Lower leg skin (tissue), 3 donors: ENCODE data around the gene SIGLEC15.

ENCODE experiments used
- POLR2A ChIP-seq, 2 donors: fragments of 450-650 bp; IDR thresholded peaks; one replicate each; pipeline ENCODE4 v1.6.1; 2016 to 2017; ENCODE audit warnings: antibody characterized with exemption in 2 of 2, mild to moderate bottlenecking in 1 of 2, moderate library complexity in 1 of 2
- TF ChIP-seq, protein P1 (sequence below), 3 donors: fragments of 450-650 bp; IDR thresholded peaks; one replicate each; pipeline ENCODE4 v1.5.1; 2016; ENCODE audit warnings: antibody characterized with exemption in 3 of 3, mild to moderate bottlenecking in 3 of 3, moderate library complexity in 2 of 3

- TF ChIP-seq, protein P1, sequence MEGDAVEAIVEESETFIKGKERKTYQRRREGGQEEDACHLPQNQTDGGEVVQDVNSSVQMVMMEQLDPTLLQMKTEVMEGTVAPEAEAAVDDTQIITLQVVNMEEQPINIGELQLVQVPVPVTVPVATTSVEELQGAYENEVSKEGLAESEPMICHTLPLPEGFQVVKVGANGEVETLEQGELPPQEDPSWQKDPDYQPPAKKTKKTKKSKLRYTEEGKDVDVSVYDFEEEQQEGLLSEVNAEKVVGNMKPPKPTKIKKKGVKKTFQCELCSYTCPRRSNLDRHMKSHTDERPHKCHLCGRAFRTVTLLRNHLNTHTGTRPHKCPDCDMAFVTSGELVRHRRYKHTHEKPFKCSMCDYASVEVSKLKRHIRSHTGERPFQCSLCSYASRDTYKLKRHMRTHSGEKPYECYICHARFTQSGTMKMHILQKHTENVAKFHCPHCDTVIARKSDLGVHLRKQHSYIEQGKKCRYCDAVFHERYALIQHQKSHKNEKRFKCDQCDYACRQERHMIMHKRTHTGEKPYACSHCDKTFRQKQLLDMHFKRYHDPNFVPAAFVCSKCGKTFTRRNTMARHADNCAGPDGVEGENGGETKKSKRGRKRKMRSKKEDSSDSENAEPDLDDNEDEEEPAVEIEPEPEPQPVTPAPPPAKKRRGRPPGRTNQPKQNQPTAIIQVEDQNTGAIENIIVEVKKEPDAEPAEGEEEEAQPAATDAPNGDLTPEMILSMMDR (IDR thresholded peaks at IDR 0.05): no peak
- no peak for TF ChIP-seq POLR2A (IDR thresholded peaks at IDR 0.05)
Observed at GRCh38 chr18:45860492-45860891, 35.0 kb downstream of the SIGLEC15 start.
